Uterus (tissue), 4 donors: ENCODE measurements around the gene CEP85L. TPM values are rescaled to one million over a fixed set of nuclear protein-coding genes. Genes with fewer than 3 reads are reported as not detected.

Experiments
- DNase-seq, 2 donors: peaks; one replicate each; pipeline ENCODE4 v3.0.0-alpha.2; 2019 to 2020
- H3K27ac ChIP-seq, 2 donors: fragments of 200-600 bp; sonication (generic); 1 replicate in 1 of 2; 2 replicates in 1 of 2; pipeline ENCODE4 v1.5.1; 2016 to 2018
- H3K27me3 ChIP-seq, 2 donors: fragments of 200-600 bp; sonication (generic); one replicate each; pipeline ENCODE4 v1.5.1; 2018 to 2019; ENCODE audit warnings: control low read depth in 1 of 2
- H3K36me3 ChIP-seq, 2 donors: fragments of 200-600 bp; sonication (generic); one replicate each; pipeline ENCODE4 v1.5.1; 2019; ENCODE audit warnings: control low read depth in 1 of 2
- H3K4me1 ChIP-seq, 2 donors: fragments of 200-600 bp; sonication (generic); one replicate each; pipeline ENCODE4 v1.5.1; 2018 to 2019; ENCODE audit warnings: control low read depth in 1 of 2
- H3K4me3 ChIP-seq, 2 donors: fragments of 200-600 bp; sonication (generic); 1 replicate in 1 of 2; 2 replicates in 1 of 2; pipeline ENCODE4 v1.5.1; 2018 to 2019; ENCODE audit warnings: mild to moderate bottlenecking in 1 of 2
- H3K9me3 ChIP-seq, 2 donors: fragments of 200-600 bp; sonication (generic); one replicate each; pipeline ENCODE4 v1.5.1; 2019; ENCODE audit warnings: control low read depth in 1 of 2
- CTCF ChIP-seq, 4 experiments: fragments of 200-600 bp in 2 of 4; fragments of 450-650 bp in 2 of 4; sonication (generic) in 2 of 4; IDR thresholded peaks; one replicate each; pipeline ENCODE4 v1.5.1; 2016 to 2019; ENCODE audit warnings: antibody characterized with exemption in 4 of 4, mild to moderate bottlenecking in 2 of 4, moderate library complexity in 1 of 4
- POLR2A ChIP-seq, 2 donors: fragments of 450-650 bp; IDR thresholded peaks; one replicate each; pipeline ENCODE4 v1.6.1; 2016; ENCODE audit warnings: antibody characterized with exemption in 2 of 2, mild to moderate bottlenecking in 1 of 2, moderate library complexity in 1 of 2
- intact Hi-C: fragments of 100-400 bp; cut with DNase I; formaldehyde crosslinking; loops from one replicate; pipeline ENCODE4 v1.15.1; 2023; ENCODE audit warnings: low total_unique reads
- total RNA-seq, 4 donors: library from RNA; depleted of rRNA in 3 of 4; stranded (reverse); fragments of >200 nt in 3 of 4; gene quantifications; one replicate each; pipeline versions ENCODE4 v1.1.0 to v1.2.4, GENCODE V29; 2014 to 2023
- donor health status: DM: yes; HTN: yes; CAD: no.

Gene CEP85L
- total RNA-seq, 4 donors from 2014 or later, result 32.7 to 968 (median 64.4) TPM

DNA sequence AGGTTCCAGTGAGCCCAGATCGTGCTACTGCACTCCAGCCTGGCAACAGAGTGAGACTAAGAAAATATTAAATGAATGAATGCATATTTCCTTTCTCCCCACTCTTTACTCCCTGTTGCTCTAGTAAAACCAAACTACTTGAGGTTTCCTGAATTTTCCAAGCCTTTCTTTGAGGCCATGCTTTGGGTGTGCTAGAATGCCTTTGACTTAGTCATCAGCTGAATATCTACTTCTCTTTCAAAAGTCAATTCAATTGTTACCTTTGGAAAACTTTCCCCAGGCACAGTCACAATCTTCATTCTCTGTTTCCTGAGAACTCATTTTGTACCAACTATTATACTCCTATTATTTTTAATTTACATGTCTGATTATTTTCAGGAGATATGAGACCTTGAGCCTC lies 27.5 kb upstream of the CEP85L start:
- Histone ChIP-seq H3K27ac (no peak overlapping the region), H3K27me3 (no peaks in the 10 kb centered on the region), H3K4me1 (no peaks in the 10 kb centered on the region), H3K9me3 (no peaks in the 10 kb centered on the region), H3K36me3 (no peaks in the 10 kb centered on the region), H3K4me3 (no peak overlapping the region)
- intact Hi-C loops, result no loop called here
- TF ChIP-seq POLR2A (IDR thresholded peaks at IDR 0.05) (no peak), CTCF (IDR thresholded peaks at IDR 0.05) (no peak)
- DNase-seq, result no peak

DNA sequence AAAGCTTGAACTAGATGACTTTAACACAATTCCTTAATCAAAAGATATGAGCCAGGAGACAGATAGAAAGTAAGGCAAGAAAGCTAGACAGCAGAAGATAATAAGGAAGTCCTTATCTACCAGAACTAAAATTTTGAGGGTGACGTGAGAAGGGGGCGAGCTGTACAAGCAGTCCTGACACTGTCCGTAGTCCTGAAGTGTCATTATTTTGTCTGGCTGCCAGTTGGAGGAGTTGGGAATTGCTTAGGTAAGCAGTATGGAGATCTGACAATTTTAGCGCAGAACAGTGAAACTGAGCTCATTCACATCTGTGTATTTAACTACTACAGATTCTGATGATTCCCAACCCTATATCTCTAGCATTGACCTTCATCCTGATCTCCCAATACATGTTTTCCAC lies 25.8 kb upstream of the CEP85L start:
- no peak overlapping the region for H3K4me3 ChIP-seq
- intact Hi-C loops, result no loop called here
- H3K27me3 ChIP-seq, result no peaks in the 10 kb centered on the region
- H3K36me3 ChIP-seq, result no peaks in the 10 kb centered on the region
- no peaks in the 10 kb centered on the region for H3K4me1 ChIP-seq
- no peaks in the 10 kb centered on the region for H3K9me3 ChIP-seq
- no peak for DNase-seq
- TF ChIP-seq CTCF (IDR thresholded peaks at IDR 0.05) (no peak), POLR2A (IDR thresholded peaks at IDR 0.05) (no peak)
- H3K27ac ChIP-seq, result no peak overlapping the region

DNA sequence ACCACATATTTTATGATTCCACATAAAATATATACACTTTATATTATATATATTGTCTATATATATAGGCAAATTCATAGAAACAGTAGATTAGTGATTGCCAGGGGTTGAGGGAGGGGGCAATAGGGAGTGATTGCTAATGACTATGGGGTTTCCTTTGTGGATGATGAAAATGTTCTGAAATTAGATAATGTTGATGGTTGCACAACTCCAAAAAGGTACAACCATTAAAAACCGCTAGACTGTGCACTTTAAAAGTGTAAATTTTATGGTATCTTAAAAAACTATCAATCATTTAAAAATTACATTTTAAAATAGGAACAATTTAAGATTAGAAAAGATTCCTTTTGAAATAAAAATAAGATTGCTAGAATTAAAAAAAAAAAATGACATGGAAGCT lies 23.8 kb upstream of the CEP85L start:
- no peak for TF ChIP-seq POLR2A (IDR thresholded peaks at IDR 0.05)
- no peak for TF ChIP-seq CTCF (IDR thresholded peaks at IDR 0.05)
- no peak for DNase-seq
- Histone ChIP-seq H3K36me3 (no peaks in the 10 kb centered on the region), H3K27ac (no peak overlapping the region), H3K4me1 (no peaks in the 10 kb centered on the region), H3K9me3 (no peaks in the 10 kb centered on the region), H3K27me3 (no peaks in the 10 kb centered on the region), H3K4me3 (no peak overlapping the region)
- intact Hi-C loops, result no loop called here

DNA sequence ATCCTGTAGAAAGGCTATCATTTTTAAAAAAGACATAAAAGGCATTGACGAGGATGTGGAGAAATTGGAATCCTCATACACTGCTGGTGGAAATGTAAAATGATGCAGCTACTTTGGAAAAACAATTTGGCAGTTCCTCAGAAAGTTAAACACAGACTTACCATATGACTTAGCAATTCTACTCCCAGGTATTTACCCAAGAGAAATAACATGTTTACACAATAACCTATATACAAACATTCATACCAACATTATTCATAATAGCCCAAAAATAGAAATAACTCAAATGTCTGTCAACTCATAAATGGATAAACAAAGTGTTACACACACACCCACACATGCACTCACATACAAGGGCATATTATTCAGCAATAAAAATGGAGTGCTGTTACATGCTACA lies 23.4 kb upstream of the CEP85L start:
- no peak for TF ChIP-seq POLR2A (IDR thresholded peaks at IDR 0.05)
- TF ChIP-seq CTCF (IDR thresholded peaks at IDR 0.05), result no peak
- no peaks in the 10 kb centered on the region for H3K36me3 ChIP-seq
- H3K4me3 ChIP-seq, result no peak overlapping the region
- DNase-seq, result no peak
- no peaks in the 10 kb centered on the region for H3K9me3 ChIP-seq
- no peak overlapping the region for H3K27ac ChIP-seq
- no peaks in the 10 kb centered on the region for H3K4me1 ChIP-seq
- no peaks in the 10 kb centered on the region for H3K27me3 ChIP-seq
- intact Hi-C loops, result no loop called here

- TF ChIP-seq CTCF (IDR thresholded peaks at IDR 0.05) (no peak), POLR2A (IDR thresholded peaks at IDR 0.05) (no peak)
- no peaks in the 10 kb centered on the region for H3K27me3 ChIP-seq
- no peak overlapping the region for H3K4me3 ChIP-seq
- H3K4me1 ChIP-seq, result no peaks in the 10 kb centered on the region
- no peak overlapping the region for H3K27ac ChIP-seq
- DNase-seq, result no peak
- intact Hi-C loops, result no loop called here
- no peaks in the 10 kb centered on the region for H3K9me3 ChIP-seq
- no peaks in the 10 kb centered on the region for H3K36me3 ChIP-seq
These were observed 21.3 kb upstream of the CEP85L start for GRCh38 chr6:118672678-118673077.
